A673 (cell line): ENCODE data around the gene CHEK1. TPM values are rescaled to one million over a fixed set of nuclear protein-coding genes. Genes with fewer than 3 reads are reported as not detected.

Source experiments
- BruUV-seq: library from RNA; stranded (reverse); fragments of 400-500 nt; replicated peaks from 2 replicates; lab custom pipeline; 2021; lab: Mats Ljungman, UMichigan
- CTCF ChIA-PET: fragments of 300-600 bp; sonication (Branson Sonifier 250); formaldehyde crosslinking; loops from one replicate; lab custom pipeline; 2022; ENCODE audit warnings: antibody characterized with exemption; lab: Charles Lee
- POLR2A ChIA-PET: fragments of 300-600 bp; sonication (Branson Sonifier 250); formaldehyde crosslinking; loops from one replicate; lab custom pipeline; 2022; ENCODE audit warnings: antibody characterized with exemption; ENCODE audit not compliant: low non-redundant PET; lab: Charles Lee
- DNase-seq: peaks from one replicate; pipeline ENCODE4 v3.0.0-alpha.2; 2015; ENCODE audit warnings: low spot score
- H3K27ac ChIP-seq: fragments of 200-600 bp; sonication (generic); 2 replicates; pipeline ENCODE4 v1.5.1; 2016; ENCODE audit warnings: mixed run types, low read depth, mild to moderate bottlenecking, mixed read lengths, antibody characterized with exemption, low read length; ENCODE audit not compliant: poor library complexity, severe bottlenecking
- H3K27me3 ChIP-seq: fragments of 200-600 bp; sonication (generic); replicated peaks from 2 replicates; pipeline ENCODE4 v1.6.1; 2017; ENCODE audit warnings: mixed run types, low read depth, mild to moderate bottlenecking, mixed read lengths, antibody characterized with exemption, low read length; ENCODE audit not compliant: insufficient read depth, poor library complexity
- H3K36me3 ChIP-seq: fragments of 200-600 bp; sonication (generic); 2 replicates; pipeline ENCODE4 v1.6.1; 2016; ENCODE audit warnings: mixed run types, mild to moderate bottlenecking, mixed read lengths, antibody characterized with exemption, low read length; ENCODE audit not compliant: insufficient read depth, poor library complexity, severe bottlenecking
- H3K4me1 ChIP-seq: fragments of 200-600 bp; sonication (generic); 2 replicates; pipeline ENCODE4 v1.6.1; 2017; ENCODE audit warnings: mixed run types, mild to moderate bottlenecking, mixed read lengths, antibody characterized with exemption, low read length; ENCODE audit not compliant: insufficient read depth, poor library complexity, severe bottlenecking
- H3K4me3 ChIP-seq: fragments of 200-600 bp; sonication (generic); 2 replicates; pipeline ENCODE4 v1.5.1; 2016; ENCODE audit warnings: low read depth, mixed run types, mild to moderate bottlenecking, mixed read lengths, low read length; ENCODE audit not compliant: poor library complexity, severe bottlenecking
- H3K9me3 ChIP-seq: fragments of 200-600 bp; sonication (generic); 2 replicates; pipeline ENCODE4 v1.6.1; 2016; ENCODE audit warnings: mixed run types, low read depth, mild to moderate bottlenecking, mixed read lengths, antibody characterized with exemption, low read length; ENCODE audit not compliant: poor library complexity, severe bottlenecking
- EZH2 ChIP-seq: fragments of 200-600 bp; sonication (generic); IDR thresholded peaks from 2 replicates; pipeline ENCODE4 v1.6.1; 2017; ENCODE audit warnings: borderline replicate concordance, low read depth, mild to moderate bottlenecking, mixed read lengths, antibody characterized with exemption, low read length; ENCODE audit not compliant: poor library complexity, severe bottlenecking
- intact Hi-C: fragments of 100-400 bp; cut with micrococcal nuclease; formaldehyde crosslinking; loops from one replicate; pipeline ENCODE4 v1.10.0; 2022; ENCODE audit not compliant: unreplicated experiment
- total RNA-seq: library from RNA; stranded (reverse); gene quantifications from 2 replicates; pipeline ENCODE4 v1.2.3, GENCODE V29; 2021
- TF ChIP-seq, protein P1 (sequence below): fragments of 300-800, 200-600 bp; sonication (generic); conservative IDR thresholded peaks from 2 replicates; pipeline ENCODE4 v1.5.1; 2017; ENCODE audit warnings: low read depth, mild to moderate bottlenecking, antibody characterized with exemption, low read length, moderate library complexity, mixed read lengths

Gene CHEK1
- total RNA-seq, 1 experiment from 2014 or later = 135 TPM

DNA sequence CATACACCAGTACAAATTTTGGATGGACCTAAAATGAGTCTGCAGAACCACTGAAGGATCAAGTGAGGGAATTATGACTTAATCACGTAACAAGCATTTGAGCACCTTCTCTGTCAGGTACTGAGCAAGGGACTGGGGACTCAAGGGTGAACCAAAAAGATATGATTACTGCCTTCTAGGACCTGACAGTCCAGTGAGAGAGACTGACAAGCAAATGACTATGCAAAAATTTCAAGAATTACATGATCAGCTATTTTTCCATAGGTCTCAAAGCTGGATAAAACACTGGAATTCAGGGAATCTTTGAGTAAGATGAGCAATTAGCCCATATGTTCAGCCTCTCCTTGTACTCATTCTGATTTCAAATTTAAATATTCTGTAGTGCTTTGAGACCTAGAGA, 37.5 kb upstream of the CHEK1 start:
- CTCF ChIA-PET = no interaction called here
- H3K9me3 ChIP-seq = no peaks in the 10 kb centered on the region
- intact Hi-C loops = no loop called here
- H3K4me3 ChIP-seq = no peak overlapping the region
- POLR2A ChIA-PET = no interaction called here
- no TSS peak for BruUV-seq
- H3K36me3 ChIP-seq = peaks cover 21% of the 10 kb centered on the region
- TF ChIP-seq, protein P1, sequence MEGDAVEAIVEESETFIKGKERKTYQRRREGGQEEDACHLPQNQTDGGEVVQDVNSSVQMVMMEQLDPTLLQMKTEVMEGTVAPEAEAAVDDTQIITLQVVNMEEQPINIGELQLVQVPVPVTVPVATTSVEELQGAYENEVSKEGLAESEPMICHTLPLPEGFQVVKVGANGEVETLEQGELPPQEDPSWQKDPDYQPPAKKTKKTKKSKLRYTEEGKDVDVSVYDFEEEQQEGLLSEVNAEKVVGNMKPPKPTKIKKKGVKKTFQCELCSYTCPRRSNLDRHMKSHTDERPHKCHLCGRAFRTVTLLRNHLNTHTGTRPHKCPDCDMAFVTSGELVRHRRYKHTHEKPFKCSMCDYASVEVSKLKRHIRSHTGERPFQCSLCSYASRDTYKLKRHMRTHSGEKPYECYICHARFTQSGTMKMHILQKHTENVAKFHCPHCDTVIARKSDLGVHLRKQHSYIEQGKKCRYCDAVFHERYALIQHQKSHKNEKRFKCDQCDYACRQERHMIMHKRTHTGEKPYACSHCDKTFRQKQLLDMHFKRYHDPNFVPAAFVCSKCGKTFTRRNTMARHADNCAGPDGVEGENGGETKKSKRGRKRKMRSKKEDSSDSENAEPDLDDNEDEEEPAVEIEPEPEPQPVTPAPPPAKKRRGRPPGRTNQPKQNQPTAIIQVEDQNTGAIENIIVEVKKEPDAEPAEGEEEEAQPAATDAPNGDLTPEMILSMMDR = no peak
- no peak for TF ChIP-seq EZH2
- no peaks in the 10 kb centered on the region for H3K27me3 ChIP-seq
- H3K27ac ChIP-seq = no peak overlapping the region
- H3K4me1 ChIP-seq = peaks cover 5% of the 10 kb centered on the region
- no peak for DNase-seq

DNA sequence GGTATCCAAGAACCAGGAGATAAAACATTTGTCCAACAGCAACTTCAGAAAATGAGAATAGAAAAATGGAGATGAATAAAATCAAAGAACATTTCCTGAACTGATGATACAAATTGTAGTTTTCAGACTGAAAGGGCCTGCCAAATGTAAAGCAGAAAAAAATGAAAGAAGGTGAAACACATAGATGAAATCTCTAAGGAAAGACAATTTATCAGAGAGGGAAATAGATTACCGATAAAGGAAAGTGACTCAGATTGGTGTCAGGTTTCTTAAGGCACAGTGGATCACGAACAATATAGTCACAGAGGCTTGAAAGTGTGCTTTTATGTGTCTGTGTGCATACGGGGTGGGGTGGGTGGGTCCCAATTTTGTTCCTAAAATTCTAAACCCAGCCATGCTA, 36.5 kb upstream of the CHEK1 start:
- POLR2A ChIA-PET = no interaction called here
- DNase-seq = peak; percentile 40
- CTCF ChIA-PET = no interaction called here
- peaks cover 5% of the 10 kb centered on the region for H3K4me1 ChIP-seq
- intact Hi-C loops = no loop called here
- H3K27ac ChIP-seq = no peak overlapping the region
- H3K27me3 ChIP-seq = no peaks in the 10 kb centered on the region
- no peaks in the 10 kb centered on the region for H3K9me3 ChIP-seq
- TF ChIP-seq, protein P1 = no peak
- TF ChIP-seq EZH2 = no peak
- no TSS peak for BruUV-seq
- H3K4me3 ChIP-seq = no peak overlapping the region
- peaks cover 12% of the 10 kb centered on the region for H3K36me3 ChIP-seq

DNA sequence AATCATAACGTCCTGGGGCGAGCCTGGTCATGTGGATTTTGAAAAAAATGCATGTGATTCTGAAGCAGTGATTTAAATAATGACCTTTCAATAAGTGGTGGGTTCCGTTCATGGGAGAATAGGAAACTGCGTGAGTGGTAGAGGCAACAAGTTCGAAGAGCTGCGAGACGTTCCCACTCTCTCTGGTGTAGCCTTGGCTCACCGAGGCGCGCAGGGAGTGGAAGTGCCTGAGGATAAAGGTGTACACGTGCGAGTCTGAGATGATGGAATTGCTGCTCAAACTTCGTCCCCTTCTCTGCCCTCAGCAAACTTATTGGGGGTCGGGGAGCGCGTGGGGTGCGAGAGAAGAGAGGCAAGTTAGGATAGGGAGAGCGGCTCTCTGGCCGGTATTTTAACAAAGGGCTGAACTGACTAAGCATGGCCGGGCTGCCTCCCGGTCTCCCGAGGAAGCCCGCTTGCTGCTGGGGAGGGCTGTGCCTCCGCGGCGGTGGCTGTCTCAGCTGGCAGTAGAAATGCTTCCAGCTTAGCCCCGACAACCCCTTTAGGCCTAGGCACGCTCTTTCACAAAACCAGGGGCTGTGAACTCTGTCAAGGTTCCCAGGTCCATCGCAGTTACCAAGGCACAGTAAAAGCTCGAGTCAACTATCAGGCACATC, 33.2 kb upstream of the CHEK1 start:
- intact Hi-C loops = loop anchor here (1.0 to 5.0 kb wide), 2 partner anchors 34 to 639 kb away; partner anchors contain the start of genes CCDC15 and CHEK1
- ChIA-PET POLR2A (no interaction called here), CTCF (interaction anchor here (1.0 kb wide), 1 partner anchor 296 kb away, joined by 5 read pairs; the partner anchor contains the start of gene HYLS1)
- peak; percentile 39 for DNase-seq
- BruUV-seq = TSS peak; percentile 96
- H3K27me3 ChIP-seq = no peaks in the 10 kb centered on the region
- no peak for TF ChIP-seq EZH2
- TF ChIP-seq, protein P1 = no peak
- peaks cover 13% of the 10 kb centered on the region for H3K36me3 ChIP-seq
- H3K4me3 ChIP-seq = peak overlapping the region; percentile 75
- H3K9me3 ChIP-seq = no peaks in the 10 kb centered on the region
- peaks cover 15% of the 10 kb centered on the region for H3K4me1 ChIP-seq
- H3K27ac ChIP-seq = peak overlapping the region; percentile 92
